Thyroid gland (tissue), 4 donors: ENCODE measurements around the gene EDEM1. TPM values are rescaled to one million over a fixed set of nuclear protein-coding genes. Genes with fewer than 3 reads are reported as not detected.

Experiments
- DNase-seq, 2 donors: peaks; one replicate each; pipeline ENCODE4 v3.0.0-alpha.2; 2019
- H3K27ac ChIP-seq, 3 donors: fragments of 200-600 bp; sonication (generic); 1 replicate in 2 of 3; 2 replicates in 1 of 3; pipeline ENCODE4 v1.5.1; 2016 to 2019; ENCODE audit warnings: mild to moderate bottlenecking in 1 of 3, moderate library complexity in 1 of 3
- H3K27me3 ChIP-seq: fragments of 200-600 bp; sonication (generic); one replicate; pipeline ENCODE4 v1.5.1; 2019
- H3K36me3 ChIP-seq, 2 donors: fragments of 200-600 bp; sonication (generic); one replicate each; pipeline ENCODE4 v1.5.1; 2016 to 2019
- H3K4me1 ChIP-seq, 2 donors: fragments of 200-600 bp; sonication (generic); one replicate each; pipeline ENCODE4 v1.5.1; 2017 to 2019
- H3K4me3 ChIP-seq, 3 donors: fragments of 200-600 bp; sonication (generic); replicated peaks in 1 of 3; 1 replicate in 2 of 3; 2 replicates in 1 of 3; pipeline ENCODE4 v1.5.1; 2016; ENCODE audit warnings: mild to moderate bottlenecking in 1 of 3
- H3K9me3 ChIP-seq: fragments of 200-600 bp; sonication (generic); one replicate; pipeline ENCODE4 v1.5.1; 2017
- POLR2A ChIP-seq, 2 donors: fragments of 450-650 bp; IDR thresholded peaks; one replicate each; pipeline ENCODE4 v1.6.1; 2017; ENCODE audit warnings: antibody characterized with exemption in 2 of 2, mild to moderate bottlenecking in 2 of 2, moderate library complexity in 1 of 2
- WGBS, 2 donors: methylation state at CpG; one replicate each; pipeline ENCODE4 v1.1.5; 2017; 5-methylcytosine and 5-hydroxymethylcytosine counted together
- intact Hi-C: fragments of 100-400 bp; cut with DNase I; formaldehyde crosslinking; loops from one replicate; pipeline ENCODE4 v1.15.1; 2023
- total RNA-seq, 4 donors: library from RNA; depleted of rRNA; stranded (reverse); fragments of >200 nt; gene quantifications; one replicate each; pipeline ENCODE4 v1.2.3, GENCODE V29; 2016
- TF ChIP-seq, protein P1 (sequence below), 6 experiments: fragments of 200-600 bp in 3 of 6; fragments of 450-650 bp in 3 of 6; sonication (generic) in 3 of 6; IDR thresholded peaks; one replicate each; pipeline ENCODE4 v1.5.1; 2016 to 2019; ENCODE audit warnings: antibody characterized with exemption in 6 of 6, mild to moderate bottlenecking in 2 of 6, inconsistent platforms in 1 of 6, moderate library complexity in 1 of 6

Gene EDEM1
- 10 to 100 TPM; 26.1 to 58.4 (median 43.0) TPM for total RNA-seq

- intact Hi-C loops = loop anchor here (5.0 kb wide), 1 partner anchor 65 kb away; the partner anchor contains the start of gene ARL8B
- Histone ChIP-seq H3K36me3 (no peaks in the 10 kb centered on the region), H3K27me3 (no peaks in the 10 kb centered on the region), H3K4me3 (peak within 1 kb of the TSS; percentile 65 to 100 (median 95)), H3K4me1 (peaks cover 19 to 42% of the 10 kb centered on the region in 2 donors), H3K27ac (peak within 1 kb of the TSS; percentile 74 to 97 (median 87)), H3K9me3 (no peaks in the 10 kb centered on the region)
- TF ChIP-seq POLR2A (IDR thresholded peaks at IDR 0.05) = peak; percentile 23 to 86
- TF ChIP-seq, protein P1, sequence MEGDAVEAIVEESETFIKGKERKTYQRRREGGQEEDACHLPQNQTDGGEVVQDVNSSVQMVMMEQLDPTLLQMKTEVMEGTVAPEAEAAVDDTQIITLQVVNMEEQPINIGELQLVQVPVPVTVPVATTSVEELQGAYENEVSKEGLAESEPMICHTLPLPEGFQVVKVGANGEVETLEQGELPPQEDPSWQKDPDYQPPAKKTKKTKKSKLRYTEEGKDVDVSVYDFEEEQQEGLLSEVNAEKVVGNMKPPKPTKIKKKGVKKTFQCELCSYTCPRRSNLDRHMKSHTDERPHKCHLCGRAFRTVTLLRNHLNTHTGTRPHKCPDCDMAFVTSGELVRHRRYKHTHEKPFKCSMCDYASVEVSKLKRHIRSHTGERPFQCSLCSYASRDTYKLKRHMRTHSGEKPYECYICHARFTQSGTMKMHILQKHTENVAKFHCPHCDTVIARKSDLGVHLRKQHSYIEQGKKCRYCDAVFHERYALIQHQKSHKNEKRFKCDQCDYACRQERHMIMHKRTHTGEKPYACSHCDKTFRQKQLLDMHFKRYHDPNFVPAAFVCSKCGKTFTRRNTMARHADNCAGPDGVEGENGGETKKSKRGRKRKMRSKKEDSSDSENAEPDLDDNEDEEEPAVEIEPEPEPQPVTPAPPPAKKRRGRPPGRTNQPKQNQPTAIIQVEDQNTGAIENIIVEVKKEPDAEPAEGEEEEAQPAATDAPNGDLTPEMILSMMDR (IDR thresholded peaks at IDR 0.05) = no peak
- DNase-seq = peak; percentile 92 to 94
- 0 to 1% methylated on average over 21 to 29 of the region's 78 CpGs for WGBS, 2 donors
These were observed at the start of gene EDEM1 for GRCh38 chr3:5187156-5187919. Gene EDEM1 (plus strand): TSS chr3:5187707. CDS start chr3:5187806, 99 bp downstream.

DNA sequence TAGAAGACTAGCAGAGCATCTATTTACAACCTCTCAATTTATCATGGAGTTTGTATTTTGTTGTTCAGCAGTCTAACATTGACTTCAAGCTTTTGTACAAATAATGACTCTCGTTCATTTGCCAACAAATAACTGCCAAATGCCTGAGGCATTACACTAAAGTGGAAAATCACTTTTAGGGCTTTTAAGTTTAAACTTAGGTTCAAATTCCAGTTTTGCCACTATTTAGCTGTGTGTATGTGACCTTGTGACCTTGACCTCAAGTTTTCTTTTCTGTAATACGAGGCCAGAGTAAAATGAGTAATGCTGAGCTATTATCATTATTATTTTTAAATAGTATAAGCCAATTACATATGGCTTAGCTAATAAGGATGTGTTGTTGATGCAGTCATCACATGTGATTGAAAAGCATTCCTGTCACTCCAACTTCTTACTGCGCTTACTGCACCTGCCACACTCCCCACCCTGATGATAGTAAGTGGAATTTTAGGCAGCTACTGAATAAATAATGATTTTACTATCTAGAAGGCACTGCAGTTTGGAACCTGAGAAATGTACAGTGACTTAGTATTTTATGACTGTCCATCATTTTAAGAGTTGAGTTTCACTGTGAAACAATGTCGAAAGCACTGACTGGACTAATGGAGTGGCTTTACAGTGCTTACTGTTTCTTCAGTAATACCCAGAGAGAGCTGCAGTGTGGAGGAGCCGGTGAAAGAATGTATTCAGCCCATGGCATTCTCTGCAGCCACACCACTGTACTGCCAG is 49.1 kb upstream of the EDEM1 start:
- Histone ChIP-seq H3K9me3 (no peaks in the 10 kb centered on the region), H3K27ac (no peak overlapping the region), H3K36me3 (no peaks in the 10 kb centered on the region), H3K4me1 (peaks cover 38 to 50% of the 10 kb centered on the region in 2 donors), H3K4me3 (no peak overlapping the region), H3K27me3 (no peaks in the 10 kb centered on the region)
- TF ChIP-seq, protein P1 (IDR thresholded peaks at IDR 0.05) = no peak
- no peak for TF ChIP-seq POLR2A (IDR thresholded peaks at IDR 0.05)
- DNase-seq = no peak
- WGBS, 2 donors = 47 to 52% methylated on average over 5 of the region's 5 CpGs
- intact Hi-C loops = no loop called here

GRCh38 chr3:5140230-5140621 is 47.3 kb upstream of the EDEM1 start:
- WGBS, 2 donors = 88% methylated on average over 4 of the region's 4 CpGs
- Histone ChIP-seq H3K36me3 (no peaks in the 10 kb centered on the region), H3K4me3 (no peak overlapping the region), H3K27me3 (no peaks in the 10 kb centered on the region), H3K9me3 (no peaks in the 10 kb centered on the region), H3K27ac (no peak overlapping the region), H3K4me1 (peaks cover 30 to 38% of the 10 kb centered on the region in 2 donors)
- no peak for DNase-seq
- intact Hi-C loops = no loop called here
- TF ChIP-seq POLR2A (IDR thresholded peaks at IDR 0.05) = no peak

GRCh38 chr3:5140839-5141238 is 46.7 kb upstream of the EDEM1 start:
- intact Hi-C loops = no loop called here
- Histone ChIP-seq H3K36me3 (no peaks in the 10 kb centered on the region), H3K27ac (no peak overlapping the region), H3K9me3 (no peaks in the 10 kb centered on the region), H3K27me3 (no peaks in the 10 kb centered on the region), H3K4me3 (no peak overlapping the region), H3K4me1 (peaks cover 30 to 38% of the 10 kb centered on the region in 2 donors)
- DNase-seq = no peak
- TF ChIP-seq, protein P1 (IDR thresholded peaks at IDR 0.05) = no peak
- no peak for TF ChIP-seq POLR2A (IDR thresholded peaks at IDR 0.05)
- WGBS, 2 donors = 94 to 97% methylated on average over 6 of the region's 6 CpGs

- TF ChIP-seq, protein P1 (IDR thresholded peaks at IDR 0.05) = no peak
- TF ChIP-seq POLR2A (IDR thresholded peaks at IDR 0.05) = no peak
- 97 to 98% methylated on average over 4 of the region's 4 CpGs for WGBS, 2 donors
- H3K27me3 ChIP-seq = no peaks in the 10 kb centered on the region
- intact Hi-C loops = no loop called here
- H3K9me3 ChIP-seq = no peaks in the 10 kb centered on the region
- no peak overlapping the region for H3K27ac ChIP-seq
- H3K4me3 ChIP-seq = no peak overlapping the region
- H3K4me1 ChIP-seq = peaks cover 29 to 38% of the 10 kb centered on the region in 2 donors
- no peak for DNase-seq
- no peaks in the 10 kb centered on the region for H3K36me3 ChIP-seq
These were observed 45.7 kb upstream of the EDEM1 start for GRCh38 chr3:5141760-5142159.
